Hypothalamus (tissue), 51 donors: ENCODE data around the gene FOSL2.

Experiments
- DNase-seq, 51 donors: peaks; one replicate each; lab custom pipeline; 2025; lab: John Stamatoyannopoulos, UW

Gene FOSL2

GRCh38 chr2:28407976-28408690 lies 15.5 kb downstream of the FOSL2 start:
- DNase-seq = no peak

GRCh38 chr2:28408764-28409599 lies 16.3 kb downstream of the FOSL2 start:
- no peak for DNase-seq

- DNase-seq = no peak
Observed at GRCh38 chr2:28411166-28411755, 18.6 kb downstream of the FOSL2 start.

- no peak for DNase-seq
Observed at GRCh38 chr2:28411956-28412609, 19.4 kb downstream of the FOSL2 start.

GRCh38 chr2:28412625-28413151 lies 20.0 kb downstream of the FOSL2 start:
- no peak for DNase-seq

GRCh38 chr2:28413152-28413898 lies 20.7 kb downstream of the FOSL2 start:
- no peak for DNase-seq

GRCh38 chr2:28413899-28414295 lies 21.2 kb downstream of the FOSL2 start:
- no peak for DNase-seq

GRCh38 chr2:28414583-28414982 lies 21.9 kb downstream of the FOSL2 start:
- DNase-seq = no peak

GRCh38 chr2:28415010-28415409 lies 22.4 kb downstream of the FOSL2 start:
- DNase-seq = no peak

- no peak for DNase-seq
Observed at GRCh38 chr2:28415715-28416114, 23.1 kb downstream of the FOSL2 start.

- no peak for DNase-seq
Observed at GRCh38 chr2:28419003-28419402, 26.3 kb downstream of the FOSL2 start.

GRCh38 chr2:28419443-28420270 lies 27.0 kb downstream of the FOSL2 start:
- no peak for DNase-seq

GRCh38 chr2:28420722-28421121 lies 28.1 kb downstream of the FOSL2 start:
- DNase-seq = no peak

- DNase-seq = no peak
Observed at GRCh38 chr2:28422908-28423741, 30.5 kb downstream of the FOSL2 start.

- DNase-seq = peak in 1 of 51 donors; percentile 14
Observed at GRCh38 chr2:28423856-28424605, 31.4 kb downstream of the FOSL2 start.

- no peak for DNase-seq
Observed at GRCh38 chr2:28424799-28425463, 32.3 kb downstream of the FOSL2 start.

GRCh38 chr2:28425464-28425835 lies 32.8 kb downstream of the FOSL2 start:
- DNase-seq = no peak
